Keratinocyte (primary cell): Measurements from ENCODE around the gene ZNF396. TPM values are rescaled to one million over a fixed set of nuclear protein-coding genes. Genes with fewer than 3 reads are reported as not detected.

ENCODE experiments used
- DNase-seq: peaks from one replicate; pipeline ENCODE4 v3.0.0-alpha.2; 2011; ENCODE audit warnings: low read depth, missing footprints, low spot score
- FAIRE-seq: peaks from 2 replicates; lab custom pipeline; 2011; peaks lifted over from hg19 to GRCh38; lab: Jason Lieb, UNC
- H2AFZ ChIP-seq: 2 replicates; pipeline ENCODE4 v1.6.0; 2012; ENCODE audit warnings: low read length, control low read depth, inconsistent platforms; ENCODE audit not compliant: control insufficient read depth
- H3K27ac ChIP-seq: 2 replicates; pipeline ENCODE4 v1.5.1; 2011; ENCODE audit warnings: low read length; ENCODE audit not compliant: control insufficient read depth, insufficient read depth
- H3K27me3 ChIP-seq: 3 replicates; pipeline ENCODE4 v1.6.0; 2011; ENCODE audit warnings: low read length; ENCODE audit not compliant: control insufficient read depth, insufficient read depth; ENCODE audit errors: extremely low read depth
- H3K36me3 ChIP-seq, 2 experiments: 2 replicates in 1 of 2; 3 replicates in 1 of 2; pipeline ENCODE4 v1.5.1; 2011; ENCODE audit warnings: low read length in 2 of 2, mild to moderate bottlenecking in 1 of 2; ENCODE audit not compliant: control insufficient read depth in 2 of 2, insufficient read depth in 2 of 2; ENCODE audit errors: extremely low read depth in 1 of 2
- H3K4me1 ChIP-seq: 3 replicates; pipeline ENCODE4 v1.5.1; 2011; ENCODE audit warnings: low read length; ENCODE audit not compliant: control insufficient read depth, insufficient read depth; ENCODE audit errors: extremely low read depth
- H3K4me2 ChIP-seq: 3 replicates; pipeline ENCODE4 v1.6.0; 2011; ENCODE audit warnings: low read depth, low read length; ENCODE audit not compliant: control insufficient read depth, insufficient read depth; ENCODE audit errors: extremely low read depth
- H3K4me3 ChIP-seq, 3 experiments: fragments of 200-600 bp in 1 of 3; sonication (generic) in 1 of 3; 2 replicates in 2 of 3; 3 replicates in 1 of 3; pipeline ENCODE4 v1.5.1; 2011 to 2016; ENCODE audit warnings: low read length in 3 of 3, mild to moderate bottlenecking in 3 of 3, control low read depth in 2 of 3, inconsistent platforms in 1 of 3, low read depth in 1 of 3, mixed read lengths in 1 of 3, mixed run types in 1 of 3, moderate library complexity in 1 of 3; ENCODE audit not compliant: control insufficient read depth in 2 of 3, insufficient read depth in 2 of 3; ENCODE audit errors: extremely low read depth in 1 of 3
- H3K79me2 ChIP-seq: 2 replicates; pipeline ENCODE4 v1.6.0; 2012; ENCODE audit warnings: low read length; ENCODE audit not compliant: control insufficient read depth, insufficient read depth
- H3K9ac ChIP-seq: 3 replicates; pipeline ENCODE4 v1.6.0; 2011; ENCODE audit warnings: low read length; ENCODE audit not compliant: control insufficient read depth, insufficient read depth; ENCODE audit errors: extremely low read depth
- H3K9me1 ChIP-seq: 3 replicates; pipeline ENCODE4 v1.6.0; 2011; ENCODE audit warnings: low read length; ENCODE audit not compliant: control insufficient read depth, insufficient read depth; ENCODE audit errors: extremely low read depth
- H3K9me3 ChIP-seq: 2 replicates; pipeline ENCODE4 v1.5.1; 2012; ENCODE audit warnings: low read depth, low read length; ENCODE audit not compliant: control insufficient read depth
- H4K20me1 ChIP-seq: 3 replicates; pipeline ENCODE4 v1.6.0; 2011; ENCODE audit warnings: low read length; ENCODE audit not compliant: control insufficient read depth, insufficient read depth; ENCODE audit errors: extremely low read depth
- CTCF ChIP-seq, 3 experiments: IDR thresholded peaks in 1 of 3; conservative IDR thresholded peaks in 1 of 3; optimal IDR thresholded peaks in 1 of 3; 2 replicates in 2 of 3; 3 replicates in 1 of 3; pipeline versions ENCODE3 to v1.5.1; 2011; ENCODE audit warnings: low read length in 3 of 3, mild to moderate bottlenecking in 3 of 3, moderate library complexity in 2 of 3, control low read depth in 1 of 3, inconsistent platforms in 1 of 3; ENCODE audit not compliant: insufficient read depth in 2 of 3; ENCODE audit errors: extremely low read depth in 1 of 3
- EZH2 ChIP-seq: IDR thresholded peaks from one replicate; pipeline ENCODE4 v1.6.1; 2012; ENCODE audit warnings: inconsistent platforms, mild to moderate bottlenecking, low read length, moderate library complexity
- dilution Hi-C: fragments of 300-500 bp; cut with MboI; formaldehyde crosslinking; loops from one replicate; pipeline ENCODE4 v1.7.0; 2020; ENCODE audit warnings: low sequenced_read_pairs; ENCODE audit not compliant: extremely low pct_ligation_motif_present
- polyA plus RNA-seq, 5 experiments: library from polyadenylated mRNA; depleted of rRNA in 3 of 5; stranded (reverse) in 3 of 5; stranded (forward) in 1 of 5; unstranded in 1 of 5; fragments of >200 nt; gene quantifications; 1 replicate in 1 of 5; 2 replicates in 3 of 5; 3 replicates in 1 of 5; pipeline versions ENCODE4 v1.2.1 to v1.2.3, GENCODE V29; 2011 to 2012; ENCODE audit warnings: missing spikeins in 2 of 5, low read depth in 1 of 5, low replicate concordance in 1 of 5

Gene ZNF396
- polyA plus RNA-seq, 1 donor (not counting 4 experiments of a cell fraction or from before 2014, with no cell fraction given), result 0.49 TPM

GRCh38 chr18:35406666-35407065 is 29.5 kb upstream of the ZNF396 start:
- no peak overlapping the region for H3K4me3 ChIP-seq
- H3K27ac ChIP-seq, result no peak overlapping the region
- no peaks in the 10 kb centered on the region for H3K36me3 ChIP-seq
- H3K9me3 ChIP-seq, result no peaks in the 10 kb centered on the region
- TF ChIP-seq CTCF (optimal IDR thresholded peaks at IDR 0.05 in 1 of 3, IDR thresholded peaks at IDR 0.05 in 1 of 3, conservative IDR thresholded peaks at IDR 0.05 in 1 of 3; ENCODE audit: extremely low read depth in 1 of 3, insufficient read depth in 2 of 3, low read length in 3 of 3) (no peak), EZH2 (no peak)
- no peaks in the 10 kb centered on the region for H4K20me1 ChIP-seq
- no peaks in the 10 kb centered on the region for H3K9me1 ChIP-seq
- dilution Hi-C loops, result no loop called here
- peaks cover 29% of the 10 kb centered on the region for H3K4me1 ChIP-seq
- H3K27me3 ChIP-seq, result no peaks in the 10 kb centered on the region
- H2AFZ ChIP-seq, result no peak overlapping the region
- FAIRE-seq, result peak; percentile 71
- no peaks in the 10 kb centered on the region for H3K79me2 ChIP-seq
- no peak for DNase-seq
- H3K9ac ChIP-seq, result no peak overlapping the region
- H3K4me2 ChIP-seq, result no peak overlapping the region

DNA sequence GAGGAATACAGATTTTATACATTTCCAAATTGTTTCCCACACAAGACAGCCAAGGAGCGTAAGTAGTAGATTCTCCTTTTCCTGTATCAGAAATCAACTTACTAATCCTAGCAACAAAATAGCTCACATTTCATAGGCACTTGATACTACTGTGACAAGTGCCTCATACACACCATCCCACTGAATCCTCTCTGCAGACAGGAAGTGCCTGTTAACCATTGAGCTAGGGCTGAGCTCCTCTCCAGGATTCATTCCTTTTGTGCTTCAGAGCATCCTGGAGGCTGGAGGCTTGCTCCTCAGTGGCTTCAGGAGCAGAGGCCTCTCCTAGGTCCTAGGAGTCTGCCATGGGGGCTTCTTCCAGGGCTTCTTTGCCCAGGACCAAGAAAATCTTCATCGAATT is 20.8 kb upstream of the ZNF396 start:
- Histone ChIP-seq H4K20me1 (no peaks in the 10 kb centered on the region), H3K9me1 (no peaks in the 10 kb centered on the region), H3K9ac (no peak overlapping the region), H3K4me2 (no peak overlapping the region), H2AFZ (no peak overlapping the region), H3K4me1 (no peaks in the 10 kb centered on the region), H3K27ac (no peak overlapping the region), H3K27me3 (no peaks in the 10 kb centered on the region), H3K36me3 (no peaks in the 10 kb centered on the region), H3K9me3 (no peaks in the 10 kb centered on the region), H3K4me3 (no peak overlapping the region), H3K79me2 (no peaks in the 10 kb centered on the region)
- TF ChIP-seq EZH2 (no peak), CTCF (optimal IDR thresholded peaks at IDR 0.05 in 1 of 3, IDR thresholded peaks at IDR 0.05 in 1 of 3, conservative IDR thresholded peaks at IDR 0.05 in 1 of 3; ENCODE audit: extremely low read depth in 1 of 3, insufficient read depth in 2 of 3, low read length in 3 of 3) (no peak)
- DNase-seq (no peak), FAIRE-seq (no peak)
- dilution Hi-C loops, result no loop called here
